ENCODE measurements around the gene GFRA4. TPM values are rescaled to one million over a fixed set of nuclear protein-coding genes. Genes with fewer than 3 reads are reported as not detected.

Gene GFRA4
- total RNA-seq, 1 experiment from 2014 or later = not detected

- Mint-ChIP-seq H3K9me3 (ENCODE audit: unreplicated experiment) (no peaks in the 10 kb centered on the region), H3K27me3 (ENCODE audit: insufficient read depth, unreplicated experiment) (peaks cover 41% of the 10 kb centered on the region), H3K36me3 (ENCODE audit: insufficient read depth, unreplicated experiment) (peaks cover 5% of the 10 kb centered on the region), H3K27ac (ENCODE audit: low read depth, unreplicated experiment) (no peak overlapping the region), H3K4me1 (ENCODE audit: insufficient read depth, unreplicated experiment) (peaks cover 6% of the 10 kb centered on the region), H3K4me3 (ENCODE audit: unreplicated experiment) (no peak overlapping the region)
- BruUV-seq (replicated peaks) = no TSS peak
- DNase-seq (ENCODE audit: unreplicated experiment) = no peak
- POLR2A ChIA-PET = interaction anchor here (0.7 to 1.2 kb wide), 3 partner anchors 12 to 44 kb away, joined by 3 to 4 read pairs (median 3); no protein-coding TSS in a partner anchor
- CTCF ChIA-PET = interaction anchor here (2.5 kb wide), 1 partner anchor 18 kb away, joined by 15 read pairs; no protein-coding TSS in a partner anchor
- intact Hi-C loops (cut with micrococcal nuclease) = no loop called here
- TF ChIP-seq CTCF (IDR thresholded peaks at IDR 0.05; ENCODE audit: unreplicated experiment) = no peak
Measured at GRCh38 chr20:3658019-3658715, 5.0 kb downstream of the GFRA4 start.

GRCh38 chr20:3655131-3655405 lies 8.1 kb downstream of the GFRA4 start:
- POLR2A ChIA-PET = no interaction called here
- Mint-ChIP-seq H3K4me1 (ENCODE audit: insufficient read depth, unreplicated experiment) (peaks cover 6% of the 10 kb centered on the region), H3K9me3 (ENCODE audit: unreplicated experiment) (no peaks in the 10 kb centered on the region), H3K27me3 (ENCODE audit: insufficient read depth, unreplicated experiment) (peaks cover 18% of the 10 kb centered on the region), H3K4me3 (ENCODE audit: unreplicated experiment) (no peak overlapping the region), H3K36me3 (ENCODE audit: insufficient read depth, unreplicated experiment) (peaks cover 5% of the 10 kb centered on the region), H3K27ac (ENCODE audit: low read depth, unreplicated experiment) (no peak overlapping the region)
- intact Hi-C loops (cut with micrococcal nuclease) = no loop called here
- no peak for TF ChIP-seq CTCF (IDR thresholded peaks at IDR 0.05; ENCODE audit: unreplicated experiment)
- no TSS peak for BruUV-seq (replicated peaks)
- CTCF ChIA-PET = interaction anchor here (1.3 to 1.4 kb wide), 2 partner anchors 21 to 55 kb away, joined by 3 to 4 read pairs; no protein-coding TSS in a partner anchor
- DNase-seq (ENCODE audit: unreplicated experiment) = no peak

DNA sequence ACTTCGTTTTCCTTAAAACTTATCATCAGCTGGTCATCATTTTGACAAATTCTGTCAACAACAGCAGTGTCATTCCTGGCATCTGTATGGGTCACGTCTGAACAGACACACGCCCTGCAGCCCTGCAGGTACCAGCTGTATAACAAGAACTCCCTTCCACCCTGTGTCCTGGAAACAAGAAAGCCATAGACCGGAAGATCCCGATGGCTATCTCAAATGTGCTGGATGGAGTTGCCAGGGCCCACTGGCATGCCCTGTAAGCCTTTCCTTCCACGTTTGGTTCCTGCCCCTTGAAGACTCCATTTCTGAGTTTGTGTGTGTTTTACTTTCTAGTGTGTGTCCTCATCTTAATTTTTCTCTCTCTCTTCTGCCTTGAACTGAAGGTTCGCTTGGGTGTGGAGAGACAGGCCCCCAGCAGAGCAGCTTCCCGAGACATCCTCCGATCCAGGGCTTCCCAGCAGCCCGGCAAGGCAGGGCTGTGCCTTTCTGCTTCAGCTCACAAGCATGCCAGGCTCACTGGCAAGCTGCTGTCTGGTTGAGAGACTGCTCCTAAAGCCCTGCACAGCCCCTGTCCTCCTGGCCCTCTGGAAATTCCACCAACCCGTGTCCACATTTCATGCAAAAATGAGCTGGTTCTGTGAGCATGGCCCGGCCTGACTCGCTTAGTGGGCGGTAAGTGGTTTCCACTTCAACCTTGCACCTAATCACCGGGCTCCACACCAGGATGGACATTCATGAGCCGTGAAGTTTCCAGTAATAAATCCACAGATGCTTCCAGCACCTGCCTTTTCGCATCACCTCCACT lies 8.7 kb downstream of the GFRA4 start:
- Mint-ChIP-seq H3K36me3 (ENCODE audit: insufficient read depth, unreplicated experiment) (peaks cover 11% of the 10 kb centered on the region), H3K4me3 (ENCODE audit: unreplicated experiment) (no peak overlapping the region), H3K27ac (ENCODE audit: low read depth, unreplicated experiment) (no peak overlapping the region), H3K9me3 (ENCODE audit: unreplicated experiment) (no peaks in the 10 kb centered on the region), H3K27me3 (ENCODE audit: insufficient read depth, unreplicated experiment) (peaks cover 13% of the 10 kb centered on the region), H3K4me1 (ENCODE audit: insufficient read depth, unreplicated experiment) (peaks cover 6% of the 10 kb centered on the region)
- POLR2A ChIA-PET = no interaction called here
- BruUV-seq (replicated peaks) = no TSS peak
- TF ChIP-seq CTCF (IDR thresholded peaks at IDR 0.05; ENCODE audit: unreplicated experiment) = no peak
- no peak for DNase-seq (ENCODE audit: unreplicated experiment)
- intact Hi-C loops (cut with micrococcal nuclease) = no loop called here
- CTCF ChIA-PET = interaction anchor here (0.6 to 1.4 kb wide), 4 partner anchors 21 to 56 kb away, joined by 3 to 4 read pairs (median 4); no protein-coding TSS in a partner anchor

DNA sequence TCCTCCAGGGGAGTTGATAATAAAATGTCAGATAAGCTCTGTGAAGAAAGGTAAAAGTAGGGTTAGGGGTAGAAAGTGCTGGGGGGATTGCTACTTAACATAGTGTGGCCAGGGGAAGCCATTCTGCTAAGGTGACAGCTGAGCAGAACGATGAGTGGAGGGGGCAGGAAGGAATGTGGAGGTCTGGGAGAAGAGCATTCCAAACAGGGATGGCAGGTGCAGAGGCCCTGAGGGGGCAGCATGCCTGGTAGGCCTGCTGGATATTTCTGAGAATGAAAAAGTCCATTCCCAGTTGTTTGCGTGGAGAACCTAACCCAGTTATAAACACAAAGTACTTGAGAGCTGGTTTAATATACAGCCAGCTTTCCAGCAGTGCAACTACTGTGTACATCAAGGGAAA lies 9.3 kb downstream of the GFRA4 start:
- ChIA-PET POLR2A (no interaction called here), CTCF (interaction anchor here (1.1 kb wide), 1 partner anchor 23 kb away, joined by 4 read pairs; no protein-coding TSS in a partner anchor)
- Mint-ChIP-seq H3K27me3 (ENCODE audit: insufficient read depth, unreplicated experiment) (peaks cover 7% of the 10 kb centered on the region), H3K27ac (ENCODE audit: low read depth, unreplicated experiment) (no peak overlapping the region), H3K36me3 (ENCODE audit: insufficient read depth, unreplicated experiment) (peaks cover 17% of the 10 kb centered on the region), H3K9me3 (ENCODE audit: unreplicated experiment) (no peaks in the 10 kb centered on the region), H3K4me3 (ENCODE audit: unreplicated experiment) (no peak overlapping the region), H3K4me1 (ENCODE audit: insufficient read depth, unreplicated experiment) (peaks cover 4% of the 10 kb centered on the region)
- no peak for DNase-seq (ENCODE audit: unreplicated experiment)
- no TSS peak for BruUV-seq (replicated peaks)
- intact Hi-C loops (cut with micrococcal nuclease) = no loop called here
- no peak for TF ChIP-seq CTCF (IDR thresholded peaks at IDR 0.05; ENCODE audit: unreplicated experiment)

All from MCF 10A (cell line).